NCI-H1417 treated with DMSO at 0.1 percent for 48 hours (cell line): ENCODE measurements around the gene SMARCA2.

Experiments
- DNase-seq: peaks from one replicate; lab custom pipeline; 2025; lab: John Stamatoyannopoulos, UW

SMARCA2 gene

DNA sequence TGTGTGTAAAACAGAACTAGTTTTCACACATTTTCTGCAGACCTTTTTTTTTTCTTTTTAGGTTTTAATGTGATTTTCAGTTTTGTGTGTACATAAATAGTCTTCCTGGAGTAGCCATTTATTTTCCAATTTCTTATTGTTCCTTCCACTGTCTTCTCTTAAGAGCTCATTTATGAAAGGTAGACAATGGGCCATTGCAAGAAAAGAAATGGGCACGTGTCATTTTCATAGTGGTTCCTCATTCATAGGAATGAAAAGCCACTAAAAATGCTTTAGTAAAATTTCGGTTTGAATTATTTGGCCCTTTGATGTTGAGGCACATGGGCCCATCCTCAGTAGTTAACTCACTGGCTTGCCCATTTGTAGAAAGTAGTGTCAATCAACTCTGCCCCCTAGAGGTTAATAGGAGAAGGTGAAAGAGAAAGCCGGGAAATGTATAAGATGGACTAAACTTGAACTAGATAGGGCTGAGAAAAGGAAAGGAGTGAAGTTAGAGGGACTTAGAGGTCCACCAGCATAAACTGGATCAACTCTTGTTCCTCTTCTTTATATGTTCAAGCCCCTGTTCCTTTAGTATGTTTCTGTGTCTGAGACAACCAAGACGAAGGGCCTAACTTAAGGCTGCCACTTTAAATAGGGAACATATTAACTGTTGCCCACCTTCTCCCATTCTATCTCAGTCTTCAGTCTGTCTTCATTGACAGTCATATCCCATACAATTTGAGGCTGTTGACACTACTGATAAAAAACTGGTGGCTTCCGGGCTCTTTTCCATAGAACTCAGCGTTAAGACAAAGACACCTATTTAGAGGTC lies 72.6 kb downstream of the SMARCA2 start:
- DNase-seq = peak; percentile 1

DNA sequence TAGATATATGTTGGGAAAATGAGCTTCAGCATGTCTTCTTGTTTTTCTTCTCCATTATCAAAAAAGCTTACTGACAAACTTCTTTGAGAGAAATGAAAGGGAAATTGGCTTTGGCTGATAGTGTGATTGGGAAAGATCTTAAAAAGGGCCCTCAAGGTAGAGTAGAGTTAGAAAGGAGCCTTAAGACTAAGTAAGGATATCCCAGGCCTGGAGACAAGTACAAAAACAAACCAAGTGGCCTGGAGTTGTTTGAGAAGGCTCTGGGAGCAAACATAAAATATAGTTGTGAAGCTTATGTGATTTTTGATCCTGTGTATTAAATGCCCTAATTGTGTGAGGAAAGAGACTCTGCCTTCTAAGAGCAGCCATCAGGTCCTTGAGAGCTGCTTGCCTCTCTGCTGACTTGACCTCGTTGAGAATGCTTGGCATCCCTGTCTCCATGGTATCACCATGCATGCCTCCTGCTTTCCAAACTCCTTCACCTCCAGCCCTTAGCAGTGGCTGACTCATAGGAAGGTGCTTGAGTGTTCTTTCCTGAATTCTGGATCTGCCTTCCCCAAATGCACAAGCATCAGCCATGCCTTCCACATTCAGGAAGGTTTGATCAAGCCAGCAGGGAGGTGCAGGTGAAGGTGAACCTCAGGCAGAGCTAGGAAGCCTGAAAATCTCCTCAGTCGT lies 78.9 kb downstream of the SMARCA2 start:
- no peak for DNase-seq

DNA sequence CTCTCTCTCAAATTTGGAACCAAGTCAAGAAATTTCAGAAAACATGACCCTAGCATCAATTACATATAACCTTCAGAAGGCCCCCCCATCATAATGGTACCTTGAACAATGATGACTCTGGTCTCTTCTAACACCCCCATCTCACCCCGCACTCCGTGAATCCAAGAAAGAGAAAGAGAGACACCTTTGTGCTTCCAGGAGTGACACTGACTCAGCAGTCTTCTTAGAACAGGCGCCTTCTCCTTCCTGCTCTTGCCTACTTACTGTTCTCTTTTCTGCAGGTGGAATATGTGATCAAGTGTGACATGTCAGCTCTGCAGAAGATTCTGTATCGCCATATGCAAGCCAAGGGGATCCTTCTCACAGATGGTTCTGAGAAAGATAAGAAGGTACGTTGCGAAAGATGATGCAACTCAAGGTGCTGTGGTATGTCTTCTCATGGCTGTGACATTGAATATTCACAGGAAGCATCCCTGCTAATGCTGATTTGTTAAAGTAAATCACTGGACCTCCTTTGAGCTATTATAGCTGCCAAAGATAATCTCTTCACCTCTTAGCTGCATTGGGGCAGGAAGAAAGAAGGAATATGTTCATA lies 81.3 kb downstream of the SMARCA2 start:
- no peak for DNase-seq

DNA sequence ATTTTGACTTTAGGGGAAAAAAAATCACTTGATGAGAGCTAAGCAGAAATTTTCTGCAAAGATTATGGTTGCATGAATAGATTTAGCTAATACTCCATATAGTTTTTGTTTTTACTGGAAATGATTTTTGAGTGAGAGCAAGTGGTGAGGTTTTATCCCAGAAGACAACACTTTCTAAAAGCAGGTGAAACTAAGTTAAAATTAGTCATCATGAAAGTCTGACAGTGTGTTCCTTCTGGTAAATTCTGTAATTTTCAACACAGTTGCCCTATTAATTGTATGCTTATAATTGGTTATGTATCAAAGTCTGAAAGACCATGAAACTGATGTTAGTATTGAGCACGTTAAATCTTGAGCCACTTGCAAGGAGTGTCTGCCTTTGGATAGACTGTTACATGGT lies 91.5 kb downstream of the SMARCA2 start:
- DNase-seq = no peak

DNA sequence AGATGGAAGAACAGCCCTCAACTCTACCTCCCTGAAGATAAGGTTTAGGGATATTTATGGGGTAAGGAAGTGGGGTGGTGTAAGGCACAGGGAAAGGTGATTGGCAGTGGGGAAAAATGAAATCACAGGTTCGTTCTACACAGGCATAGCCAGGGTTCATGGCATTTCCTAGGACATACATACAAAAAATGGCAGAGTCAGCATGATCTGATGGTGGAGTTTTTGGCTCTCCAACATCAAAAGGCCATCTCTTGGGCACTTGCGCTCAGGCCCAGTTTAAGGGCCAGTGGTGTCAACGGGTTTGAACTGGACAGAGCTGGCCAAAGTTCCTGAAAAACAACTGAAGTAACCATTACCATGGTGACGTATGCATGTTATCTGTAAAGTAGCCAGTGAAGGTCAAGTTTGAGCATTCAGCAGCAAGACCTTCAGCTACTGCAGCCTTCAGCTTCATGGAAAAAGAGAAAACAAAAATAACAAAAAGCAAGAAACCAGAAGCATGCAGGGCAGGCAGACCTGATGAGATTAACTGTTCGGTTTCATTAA lies 92.8 kb downstream of the SMARCA2 start:
- no peak for DNase-seq

DNA sequence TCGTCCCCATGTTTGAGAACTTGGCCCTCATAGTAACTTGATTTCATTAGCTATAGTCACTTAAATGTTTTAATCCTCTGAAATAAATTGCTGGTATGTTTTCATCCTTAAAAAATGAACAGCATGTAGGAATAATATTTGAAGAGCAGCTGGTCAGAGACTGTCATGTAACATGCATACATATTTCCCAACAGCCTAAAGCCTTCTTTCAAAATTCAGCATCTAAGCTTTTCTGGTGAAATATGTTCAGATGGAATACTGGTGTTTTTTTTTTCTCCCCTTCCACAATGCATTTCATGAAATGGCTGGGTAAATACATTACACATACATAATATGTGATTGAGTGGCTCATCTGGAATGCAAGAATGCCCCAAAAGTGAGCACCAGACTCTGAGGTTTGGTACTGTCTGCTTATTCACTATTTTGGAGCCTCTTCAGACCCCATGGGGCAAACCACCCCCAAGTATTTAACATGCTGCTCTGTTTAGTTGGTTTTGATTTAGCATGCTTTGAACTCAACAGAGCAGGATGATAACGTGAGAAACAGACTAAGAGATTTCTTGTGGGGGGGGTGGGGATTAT lies 94.0 kb downstream of the SMARCA2 start:
- DNase-seq = no peak

DNA sequence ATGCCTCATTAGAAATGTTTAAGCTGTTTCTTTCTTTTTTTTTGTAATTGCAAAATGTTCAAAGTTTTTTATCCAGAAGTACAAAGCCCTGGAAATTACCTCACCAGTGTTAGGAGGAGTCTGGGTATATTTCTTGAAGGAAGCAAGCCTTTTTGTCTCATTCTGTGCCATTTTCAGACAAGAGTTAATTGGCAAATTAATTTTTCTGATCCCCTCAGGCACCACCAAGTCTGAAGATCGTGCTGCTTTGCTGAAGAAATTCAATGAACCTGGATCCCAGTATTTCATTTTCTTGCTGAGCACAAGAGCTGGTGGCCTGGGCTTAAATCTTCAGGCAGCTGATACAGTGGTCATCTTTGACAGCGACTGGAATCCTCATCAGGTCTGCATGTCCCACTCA lies 94.9 kb downstream of the SMARCA2 start:
- DNase-seq = no peak

DNA sequence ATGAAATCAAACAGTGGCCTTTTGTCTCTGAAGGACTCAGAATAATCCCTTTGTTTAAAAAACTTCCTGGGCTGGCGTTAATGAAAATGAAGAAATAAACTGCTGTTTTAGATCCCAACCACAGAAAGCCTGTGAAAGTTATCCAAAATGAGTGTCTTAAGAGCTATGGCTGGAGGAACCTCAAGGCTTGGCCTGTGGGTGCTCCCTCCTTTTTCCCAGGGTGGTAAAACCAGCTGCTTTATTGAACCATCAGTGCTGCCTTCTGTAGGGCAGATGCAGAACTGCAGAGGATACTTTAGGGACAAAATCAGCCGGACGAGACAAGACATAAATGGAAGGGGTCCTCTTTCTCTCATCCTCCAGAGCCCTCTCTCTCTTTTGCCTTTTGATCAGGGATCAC lies 100.9 kb downstream of the SMARCA2 start:
- DNase-seq = no peak

DNA sequence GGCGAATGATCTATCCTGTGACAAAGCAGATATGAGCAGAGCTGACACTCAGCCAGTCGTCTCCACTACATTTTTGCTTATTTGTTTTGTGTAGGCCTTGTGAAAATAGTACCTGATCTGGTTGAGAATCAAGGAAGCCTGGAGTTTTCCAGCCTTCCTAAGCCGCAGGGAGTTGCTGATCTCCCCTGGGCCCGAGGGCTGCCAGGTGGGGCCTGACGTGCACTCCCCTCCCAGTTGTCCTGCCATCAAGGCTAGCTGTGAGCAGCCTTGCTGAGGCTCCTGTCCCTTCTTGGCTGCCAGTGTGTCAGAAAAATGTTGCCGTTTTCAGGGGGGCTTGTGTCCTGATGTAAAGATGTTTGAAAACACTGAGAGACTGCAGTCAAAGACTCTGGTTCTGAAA lies 102.4 kb downstream of the SMARCA2 start:
- no peak for DNase-seq

DNA sequence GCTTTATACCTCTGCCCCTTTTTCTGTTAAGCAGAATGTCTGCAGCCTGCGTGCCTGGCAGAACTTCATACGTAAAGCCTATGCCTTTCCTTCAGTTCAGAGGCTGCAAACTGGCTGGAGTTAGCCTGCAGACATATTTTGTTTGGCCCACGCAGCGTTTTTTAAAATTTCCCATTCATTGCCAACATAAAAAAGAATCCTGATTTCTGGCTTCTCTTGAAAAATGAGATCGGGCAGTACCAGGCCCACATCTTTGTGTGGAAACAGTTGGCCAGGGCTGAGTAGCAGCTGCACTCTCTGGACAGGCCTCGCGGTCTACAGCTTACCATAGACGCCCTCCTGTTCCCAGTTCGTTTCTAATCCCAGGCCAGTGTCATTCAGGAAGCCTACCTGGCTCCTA lies 104.4 kb downstream of the SMARCA2 start:
- no peak for DNase-seq

DNA sequence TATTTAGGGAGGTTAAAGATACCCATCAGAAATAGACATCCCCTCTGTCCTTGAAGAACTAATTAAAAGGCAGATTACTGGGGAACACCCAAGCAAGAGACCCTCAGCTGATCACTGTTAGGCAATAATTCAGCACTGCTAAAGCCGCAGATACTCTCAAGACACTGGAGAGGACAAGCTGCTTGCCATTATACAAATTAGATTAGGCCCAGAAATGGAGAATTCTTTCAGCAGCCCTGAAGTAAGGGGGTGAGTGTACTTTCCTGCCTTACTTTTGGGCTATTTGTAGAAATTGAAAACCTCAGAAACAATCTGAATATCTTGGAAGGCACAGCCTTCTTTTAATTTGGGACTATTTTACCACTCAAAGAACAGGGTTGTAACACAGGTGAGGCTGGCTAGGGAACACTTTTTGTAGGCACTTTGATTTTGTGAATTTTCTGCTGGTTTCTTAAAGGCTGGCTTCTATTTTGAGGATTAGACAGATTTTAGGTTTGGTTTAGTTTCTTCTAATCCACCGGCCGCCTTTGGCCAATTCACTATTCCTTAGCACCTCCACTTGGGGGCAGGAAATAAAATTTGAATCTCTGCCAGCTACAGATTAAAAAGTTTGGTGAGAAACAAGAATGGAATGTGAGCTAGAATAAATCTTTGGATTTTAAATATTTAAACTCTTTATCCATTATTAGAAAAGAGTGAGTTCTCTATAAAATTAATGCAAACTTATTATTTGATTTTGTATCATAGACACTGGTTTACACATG lies 106.0 kb downstream of the SMARCA2 start:
- DNase-seq = no peak

DNA sequence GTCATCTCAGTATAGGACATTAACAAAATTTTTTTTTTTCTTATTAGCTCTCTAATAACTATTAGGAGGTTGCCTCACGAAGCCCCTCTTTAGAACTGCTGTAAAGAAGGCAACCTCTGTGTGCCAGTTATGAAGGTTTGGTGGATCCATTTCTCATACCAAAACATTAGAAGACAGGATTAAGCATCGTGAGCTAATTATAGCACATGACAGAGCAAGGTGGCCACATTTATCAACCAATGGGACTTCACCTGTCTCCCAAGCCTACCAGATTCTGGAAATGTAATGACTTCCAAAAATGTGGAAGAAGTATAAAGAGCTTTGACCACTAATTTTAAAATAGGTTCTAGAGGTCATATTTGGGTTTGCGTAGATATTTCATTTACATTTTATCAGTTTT lies 107.2 kb downstream of the SMARCA2 start:
- DNase-seq = no peak

DNA sequence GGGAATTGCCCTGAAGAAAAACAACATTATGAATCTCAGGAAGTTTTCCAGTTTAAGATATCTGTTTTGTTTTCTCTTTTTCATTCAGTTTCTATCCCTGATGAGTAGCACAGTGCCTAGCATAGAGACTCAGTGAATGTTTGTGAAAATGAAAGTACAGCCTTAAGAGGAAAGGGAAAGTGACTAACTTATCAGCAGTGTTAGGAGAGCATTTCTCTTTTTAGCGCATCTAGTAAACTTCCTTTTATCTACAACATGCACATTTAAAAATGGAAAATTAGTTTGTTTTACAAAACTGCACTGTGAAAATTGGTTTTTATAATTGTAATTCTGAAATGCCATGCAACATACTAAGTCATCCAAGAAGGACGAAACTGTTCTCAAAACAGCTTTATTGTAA lies 110.8 kb downstream of the SMARCA2 start:
- no peak for DNase-seq

DNA sequence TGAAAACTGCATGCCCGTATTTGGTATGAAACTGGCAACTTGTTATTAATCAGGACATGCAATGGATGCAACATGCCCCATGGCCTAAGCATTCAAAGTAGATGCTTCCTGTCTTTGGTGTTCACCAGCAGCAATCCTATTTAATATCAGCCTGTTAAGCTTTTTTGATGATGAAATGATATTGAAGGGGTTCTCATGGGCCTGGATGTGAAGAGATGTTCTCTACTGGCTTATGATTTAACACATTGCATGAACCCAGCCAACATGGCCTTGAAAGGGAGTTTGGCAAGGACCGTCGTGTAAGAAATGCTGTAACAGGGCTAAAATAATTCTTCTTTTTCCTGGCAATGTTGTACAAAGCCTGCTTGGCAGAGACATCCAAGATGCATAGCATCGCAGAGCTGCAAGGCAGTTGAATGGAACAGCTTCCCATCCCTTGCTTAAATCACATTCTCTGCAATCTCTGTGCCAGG lies 111.2 kb downstream of the SMARCA2 start:
- no peak for DNase-seq

DNA sequence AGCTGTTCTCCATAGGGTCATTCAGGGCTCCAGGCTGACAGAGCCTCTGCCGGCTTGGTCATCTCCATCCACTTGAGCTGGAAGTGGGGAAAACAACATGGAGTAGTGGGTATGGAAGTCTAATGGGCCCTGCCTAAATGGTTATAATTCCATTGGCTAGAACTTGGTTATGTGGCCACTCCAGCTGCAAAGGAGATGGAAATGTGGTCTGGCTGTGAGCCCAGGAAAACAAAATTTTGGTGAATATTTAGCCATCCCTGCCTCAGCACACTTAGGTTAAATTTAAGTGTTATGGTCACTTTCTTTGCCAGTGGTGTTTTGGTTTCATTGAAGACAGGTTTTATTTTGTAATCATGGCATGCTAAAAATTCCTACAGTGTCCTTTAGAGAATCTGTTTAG lies 112.3 kb downstream of the SMARCA2 start:
- no peak for DNase-seq

DNA sequence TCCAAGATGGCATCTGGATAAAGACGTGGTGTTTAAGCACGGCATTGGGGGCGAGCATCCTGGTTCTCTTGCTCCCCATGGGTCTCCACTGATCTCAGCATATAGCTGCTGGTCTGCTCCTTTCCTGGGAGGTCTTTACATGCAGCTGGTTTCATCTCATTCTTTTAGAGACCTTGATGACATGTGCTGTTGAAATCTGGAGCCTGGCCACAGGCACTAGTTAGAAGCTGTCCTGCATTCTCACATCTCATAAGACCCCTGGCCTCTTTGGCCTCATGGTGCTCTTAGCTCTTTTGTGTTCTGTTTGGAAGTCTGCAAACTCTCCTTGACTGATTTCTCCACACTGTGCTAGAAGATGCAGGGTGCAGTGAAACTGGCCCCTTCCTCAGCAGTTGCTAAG lies 113.0 kb downstream of the SMARCA2 start:
- no peak for DNase-seq

DNA sequence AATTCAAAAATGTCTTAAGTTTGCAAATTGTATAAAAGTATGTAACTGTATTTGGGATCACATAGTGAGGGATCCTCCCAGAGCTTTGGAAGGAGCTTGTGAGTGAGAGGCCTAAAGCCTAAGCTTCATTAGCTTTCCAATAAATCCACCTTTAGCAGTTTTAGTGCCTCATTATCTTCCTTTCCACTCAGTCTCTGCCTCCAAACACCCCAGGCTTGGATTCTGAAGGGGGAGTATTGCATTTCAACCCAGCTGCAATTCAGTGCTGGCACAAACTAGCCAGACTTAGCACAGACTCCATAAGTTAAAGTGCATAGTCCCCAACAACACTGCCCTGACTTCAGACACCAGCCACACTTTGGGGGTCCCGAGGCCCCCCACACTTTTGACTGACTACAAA lies 113.5 kb downstream of the SMARCA2 start:
- DNase-seq = no peak

DNA sequence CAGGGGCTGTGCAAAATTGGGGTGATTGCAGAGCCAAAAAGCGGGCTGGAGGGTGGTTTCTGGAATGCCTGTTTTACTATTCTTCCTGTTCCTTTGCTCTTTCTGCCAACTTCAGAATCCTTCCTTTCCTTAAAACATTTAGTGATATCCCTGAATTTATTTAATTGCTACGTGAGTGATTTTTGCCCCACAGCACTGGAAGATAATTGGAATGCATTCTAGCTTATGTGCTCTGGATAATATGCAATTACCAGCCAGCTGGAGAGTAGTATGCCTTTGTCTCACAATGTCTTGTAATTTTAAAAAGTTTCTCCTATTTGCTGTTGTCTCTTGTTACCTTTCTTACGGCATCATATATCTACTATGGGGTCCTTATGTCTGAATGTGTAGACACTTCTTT lies 115.8 kb downstream of the SMARCA2 start:
- no peak for DNase-seq

DNA sequence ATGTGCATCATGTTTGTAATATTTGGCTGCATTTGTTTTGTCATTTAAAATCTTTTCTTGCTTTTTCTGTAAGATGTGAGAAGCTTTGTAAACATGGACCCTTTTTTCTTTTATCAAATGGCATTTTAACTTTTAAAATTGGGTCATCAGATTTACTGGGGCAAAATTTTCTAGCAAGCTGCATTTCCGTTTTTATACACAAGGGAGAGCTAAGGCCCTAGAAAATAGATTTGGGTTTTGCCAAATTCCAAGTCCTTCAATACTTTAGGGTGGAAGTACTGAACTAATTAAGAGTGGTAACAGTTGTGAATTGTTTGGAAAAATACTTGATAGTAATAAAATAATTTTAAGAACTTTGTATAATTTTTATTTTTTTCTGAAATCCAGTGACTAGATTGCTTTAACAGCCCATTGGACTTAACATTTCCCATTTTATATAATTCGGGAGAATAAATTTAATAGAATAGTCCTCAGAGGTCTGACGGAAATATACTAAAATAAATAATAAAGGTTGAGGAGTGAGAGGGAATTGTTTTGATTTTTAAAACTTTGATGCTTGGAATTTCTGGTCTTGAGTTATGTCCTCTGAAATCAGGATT lies 117.4 kb downstream of the SMARCA2 start:
- DNase-seq = no peak

DNA sequence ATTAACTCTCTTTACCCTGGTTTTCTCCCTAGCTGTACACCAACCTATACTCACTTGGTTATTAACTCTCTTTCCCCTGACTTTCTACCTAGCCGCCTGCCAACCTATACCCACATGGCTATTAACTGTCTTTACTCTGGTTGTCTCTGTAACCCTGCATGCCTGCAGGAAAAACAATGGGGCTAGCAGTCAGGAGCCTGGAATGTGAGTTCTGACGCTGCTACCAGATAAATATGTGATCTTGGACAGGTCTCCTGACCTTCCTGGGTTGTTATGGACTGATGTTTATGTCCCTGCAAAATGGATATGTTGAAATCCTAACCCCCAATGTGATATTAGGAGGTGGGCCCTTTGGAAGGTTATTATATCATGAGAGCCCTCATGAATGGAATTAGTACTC lies 119.2 kb downstream of the SMARCA2 start:
- DNase-seq = no peak

DNA sequence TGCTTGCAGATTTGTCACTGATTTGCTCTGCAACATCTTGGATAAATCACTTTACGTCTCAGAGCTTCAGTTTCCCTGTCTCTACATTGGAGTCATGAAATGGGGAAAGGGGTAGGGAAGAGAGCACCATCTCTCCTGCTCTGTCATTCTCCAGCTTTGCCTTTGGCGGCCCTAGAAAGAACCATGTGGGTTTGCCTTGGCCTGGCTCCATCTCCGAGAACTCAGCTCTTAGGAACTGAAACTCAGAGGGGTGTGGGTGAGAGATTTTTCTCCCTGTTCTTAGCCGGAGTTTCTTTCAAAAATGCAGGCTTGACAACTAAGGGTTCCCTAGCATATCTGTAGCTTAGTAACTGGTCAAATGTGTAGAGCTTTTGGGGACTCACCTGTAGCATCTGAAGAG lies 123.5 kb downstream of the SMARCA2 start:
- DNase-seq = no peak
